Upper lobe of left lung (tissue), 6 donors: ENCODE data around the gene CNDP2. TPM values are rescaled to one million over a fixed set of nuclear protein-coding genes. Genes with fewer than 3 reads are reported as not detected.

Experiments
- ATAC-seq, 2 donors: fragments of 200-7000 bp; cut with Tn5 transposase; one replicate each; pipeline ENCODE4 v1.9.1; 2022; ENCODE audit warnings: mild to moderate bottlenecking in 2 of 2, moderate library complexity in 2 of 2; ENCODE audit not compliant: low FRiP score in 2 of 2
- DNase-seq, 2 donors: peaks; one replicate each; pipeline ENCODE4 v3.0.0-alpha.2; 2019 to 2020
- H3K27ac ChIP-seq, 4 donors: fragments of 200-600 bp; sonication (generic); one replicate each; pipeline ENCODE4 v1.5.1; 2016 to 2019
- H3K27me3 ChIP-seq, 4 donors: fragments of 200-600 bp; sonication (generic); one replicate each; pipeline ENCODE4 v1.5.1; 2017 to 2019
- H3K36me3 ChIP-seq, 4 donors: fragments of 200-600 bp; sonication (generic); one replicate each; pipeline ENCODE4 v1.5.1; 2016 to 2019
- H3K4me1 ChIP-seq, 4 donors: fragments of 200-600 bp; sonication (generic); one replicate each; pipeline ENCODE4 v1.5.1; 2018 to 2019
- H3K4me3 ChIP-seq, 4 donors: fragments of 200-600 bp; sonication (generic); one replicate each; pipeline ENCODE4 v1.5.1; 2017 to 2019; ENCODE audit warnings: mild to moderate bottlenecking in 2 of 4, moderate library complexity in 1 of 4
- H3K9me3 ChIP-seq, 4 donors: fragments of 200-600 bp; sonication (generic); one replicate each; pipeline ENCODE4 v1.5.1; 2018 to 2019
- EP300 ChIP-seq, 4 donors: sonication (generic); formaldehyde crosslinking; IDR thresholded peaks; one replicate each; pipeline ENCODE4 v1.5.1; 2017; ENCODE audit warnings: antibody characterized with exemption in 4 of 4, control low read depth in 2 of 4
- POLR2A ChIP-seq, 4 donors: fragments of 450-650 bp; IDR thresholded peaks; one replicate each; pipeline ENCODE4 v1.5.1; 2016 to 2017; ENCODE audit warnings: antibody characterized with exemption in 4 of 4, mild to moderate bottlenecking in 2 of 4
- POLR2AphosphoS5 ChIP-seq, 2 donors: sonication (generic); formaldehyde crosslinking; IDR thresholded peaks; one replicate each; pipeline ENCODE4 v1.5.1; 2017; ENCODE audit warnings: antibody characterized with exemption in 2 of 2
- WGBS, 2 donors: methylation state at CpG; one replicate each; pipeline ENCODE4 v1.1.5; 2017 to 2018; 5-methylcytosine and 5-hydroxymethylcytosine counted together
- total RNA-seq, 6 donors: library from RNA; depleted of rRNA in 4 of 6; stranded (reverse); fragments of >200 nt in 4 of 6; gene quantifications; one replicate each; pipeline versions ENCODE4 v1.1.0 to v1.2.1, GENCODE V29; 2016 to 2021
- TF ChIP-seq, protein P1 (sequence below), 6 experiments: fragments of 450-650 bp in 4 of 6; fragments of 200-600 bp in 2 of 6; sonication (generic) in 2 of 6; IDR thresholded peaks; one replicate each; pipeline ENCODE4 v1.5.1; 2016 to 2019; ENCODE audit warnings: antibody characterized with exemption in 6 of 6
- donor health status: DM: no; HTN: no; CAD: no; lungs with moderate emphysema.
- donor health status: DM: no; HTN: yes; CAD: no; lungs with severe emphysema.

The CNDP2 gene
- total RNA-seq, 6 donors from 2014 or later, result 147 to 279 (median 196) TPM

DNA sequence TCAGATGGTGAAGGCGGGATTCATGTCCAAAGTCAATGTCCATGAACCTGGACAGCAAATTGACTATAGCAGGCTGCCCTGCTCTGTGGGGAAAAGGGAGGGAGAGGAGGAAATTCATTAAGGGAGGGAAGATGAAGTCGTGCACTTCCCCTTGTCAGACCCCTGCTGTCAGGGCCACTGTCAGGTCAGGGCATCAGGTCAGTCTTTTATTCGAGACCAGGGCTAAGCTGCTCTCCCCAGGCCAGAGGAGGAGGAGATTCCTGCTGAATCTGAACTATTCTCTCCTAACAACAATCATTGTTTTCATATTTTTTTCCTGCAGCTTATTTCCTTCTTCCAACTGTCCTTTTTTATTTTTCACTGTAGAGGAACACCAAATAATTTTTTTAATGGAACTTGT is 55.3 kb downstream of the CNDP2 start:
- WGBS, 2 donors, result 22 to 38% methylated on average over 3 of the region's 3 CpGs
- peaks cover 6 to 11% (median 10%) of the 10 kb centered on the region in 4 donors for H3K4me1 ChIP-seq
- no peak overlapping the region for H3K27ac ChIP-seq
- TF ChIP-seq, protein P1, sequence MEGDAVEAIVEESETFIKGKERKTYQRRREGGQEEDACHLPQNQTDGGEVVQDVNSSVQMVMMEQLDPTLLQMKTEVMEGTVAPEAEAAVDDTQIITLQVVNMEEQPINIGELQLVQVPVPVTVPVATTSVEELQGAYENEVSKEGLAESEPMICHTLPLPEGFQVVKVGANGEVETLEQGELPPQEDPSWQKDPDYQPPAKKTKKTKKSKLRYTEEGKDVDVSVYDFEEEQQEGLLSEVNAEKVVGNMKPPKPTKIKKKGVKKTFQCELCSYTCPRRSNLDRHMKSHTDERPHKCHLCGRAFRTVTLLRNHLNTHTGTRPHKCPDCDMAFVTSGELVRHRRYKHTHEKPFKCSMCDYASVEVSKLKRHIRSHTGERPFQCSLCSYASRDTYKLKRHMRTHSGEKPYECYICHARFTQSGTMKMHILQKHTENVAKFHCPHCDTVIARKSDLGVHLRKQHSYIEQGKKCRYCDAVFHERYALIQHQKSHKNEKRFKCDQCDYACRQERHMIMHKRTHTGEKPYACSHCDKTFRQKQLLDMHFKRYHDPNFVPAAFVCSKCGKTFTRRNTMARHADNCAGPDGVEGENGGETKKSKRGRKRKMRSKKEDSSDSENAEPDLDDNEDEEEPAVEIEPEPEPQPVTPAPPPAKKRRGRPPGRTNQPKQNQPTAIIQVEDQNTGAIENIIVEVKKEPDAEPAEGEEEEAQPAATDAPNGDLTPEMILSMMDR (IDR thresholded peaks at IDR 0.05), result no peak
- no peak for TF ChIP-seq POLR2AphosphoS5 (IDR thresholded peaks at IDR 0.05)
- no peak for TF ChIP-seq EP300 (IDR thresholded peaks at IDR 0.05)
- no peak for TF ChIP-seq POLR2A (IDR thresholded peaks at IDR 0.05)
- no peaks in the 10 kb centered on the region for H3K27me3 ChIP-seq
- no peak overlapping the region for H3K4me3 ChIP-seq
- DNase-seq (no peak), ATAC-seq (no peak)
- H3K9me3 ChIP-seq, result peaks cover 0 to 9% (median 7%) of the 10 kb centered on the region in 4 donors
- no peaks in the 10 kb centered on the region for H3K36me3 ChIP-seq

DNA sequence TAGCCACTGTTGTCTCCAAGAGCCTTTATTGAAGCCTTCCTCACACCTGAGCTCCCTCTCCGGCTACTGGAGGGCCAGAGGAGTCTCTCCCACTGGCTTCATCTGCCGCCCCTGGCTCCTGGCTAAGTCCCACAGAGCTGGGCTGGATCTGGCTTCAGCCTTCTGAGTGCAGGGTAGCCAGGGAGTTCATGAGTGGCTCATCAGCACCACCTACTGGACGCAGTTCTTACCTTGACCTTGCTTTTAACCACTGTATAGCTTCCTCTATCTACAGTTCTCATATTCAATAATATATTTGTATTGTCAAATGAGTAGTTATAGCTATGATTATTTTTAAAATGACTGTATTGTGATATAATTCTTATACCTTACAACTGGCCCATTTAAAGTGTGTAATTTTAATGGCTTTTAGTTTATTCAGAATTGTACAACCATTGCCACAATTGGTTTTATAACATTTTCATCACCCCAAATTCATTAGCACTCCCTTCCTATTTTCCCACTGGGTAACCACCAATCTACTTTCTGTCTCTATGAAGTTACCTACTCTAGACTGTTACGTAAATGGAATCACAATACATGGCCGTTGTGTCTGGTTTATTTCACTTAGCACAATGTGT is 55.9 kb downstream of the CNDP2 start:
- Histone ChIP-seq H3K9me3 (peaks cover 0 to 9% (median 7%) of the 10 kb centered on the region in 4 donors), H3K4me3 (no peak overlapping the region), H3K27ac (no peak overlapping the region), H3K36me3 (no peaks in the 10 kb centered on the region), H3K4me1 (peaks cover 0 to 6% (median 5%) of the 10 kb centered on the region in 4 donors), H3K27me3 (no peaks in the 10 kb centered on the region)
- DNase-seq, result peak in 1 of 2 donors; percentile 85
- TF ChIP-seq POLR2AphosphoS5 (IDR thresholded peaks at IDR 0.05) (no peak), POLR2A (IDR thresholded peaks at IDR 0.05) (no peak), EP300 (IDR thresholded peaks at IDR 0.05) (no peak)
- TF ChIP-seq, protein P1 (IDR thresholded peaks at IDR 0.05), result peak; percentile 64 to 80 (median 72)
- WGBS, 2 donors, result 23 to 25% methylated on average over 5 of the region's 5 CpGs
- peak; percentile 88 to 95 for ATAC-seq

DNA sequence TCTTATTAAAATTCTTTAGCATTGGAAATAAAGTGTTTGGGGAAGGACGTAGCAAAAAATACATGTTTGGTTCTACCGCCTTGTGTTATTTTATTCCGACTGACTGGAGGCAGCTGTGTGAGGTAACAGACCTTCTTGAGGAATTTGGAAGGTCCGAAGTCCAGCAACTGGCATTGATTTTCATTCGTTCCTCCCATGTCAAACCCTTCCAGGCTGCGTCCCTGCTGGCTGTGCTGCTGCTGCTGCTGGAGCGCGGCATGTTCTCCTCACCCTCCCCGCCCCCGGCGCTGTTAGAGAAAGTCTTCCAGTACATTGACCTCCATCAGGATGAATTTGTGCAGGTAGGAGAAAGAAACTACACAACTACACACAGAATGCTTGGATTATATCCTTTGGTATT is 60.0 kb downstream of the CNDP2 start:
- DNase-seq (no peak), ATAC-seq (no peak)
- H3K36me3 ChIP-seq, result no peaks in the 10 kb centered on the region
- H3K27ac ChIP-seq, result no peak overlapping the region
- TF ChIP-seq, protein P1 (IDR thresholded peaks at IDR 0.05), result no peak
- TF ChIP-seq POLR2A (IDR thresholded peaks at IDR 0.05) (no peak), EP300 (IDR thresholded peaks at IDR 0.05) (no peak), POLR2AphosphoS5 (IDR thresholded peaks at IDR 0.05) (no peak)
- H3K4me1 ChIP-seq, result no peaks in the 10 kb centered on the region
- no peaks in the 10 kb centered on the region for H3K9me3 ChIP-seq
- no peaks in the 10 kb centered on the region for H3K27me3 ChIP-seq
- WGBS, 2 donors, result 90 to 93% methylated on average over 11 of the region's 11 CpGs
- H3K4me3 ChIP-seq, result no peak overlapping the region

DNA sequence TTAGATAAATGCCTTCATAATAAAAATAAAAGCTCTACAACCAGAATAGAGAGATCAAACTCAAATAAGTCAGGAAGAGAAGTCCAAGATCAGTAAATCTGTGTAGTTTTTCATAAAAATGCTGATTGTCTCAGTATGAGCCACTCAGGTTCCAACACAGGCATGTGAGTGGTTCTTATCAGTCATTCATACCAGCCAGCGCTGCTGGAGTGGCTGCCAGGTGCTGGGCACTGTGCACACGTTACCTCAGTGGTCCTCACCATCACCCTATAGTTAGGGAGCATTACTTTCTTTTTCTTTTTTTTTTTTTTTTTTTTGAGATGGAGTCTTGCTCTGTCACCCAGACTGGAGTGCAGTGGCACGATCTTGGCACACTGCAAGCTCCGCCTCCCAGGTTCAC is 61.9 kb downstream of the CNDP2 start:
- DNase-seq, result no peak
- Histone ChIP-seq H3K27ac (no peak overlapping the region), H3K4me3 (no peak overlapping the region), H3K4me1 (no peaks in the 10 kb centered on the region), H3K27me3 (no peaks in the 10 kb centered on the region), H3K36me3 (no peaks in the 10 kb centered on the region), H3K9me3 (no peaks in the 10 kb centered on the region)
- ATAC-seq, result no peak
- TF ChIP-seq, protein P1 (IDR thresholded peaks at IDR 0.05), result no peak
- no peak for TF ChIP-seq POLR2AphosphoS5 (IDR thresholded peaks at IDR 0.05)
- TF ChIP-seq POLR2A (IDR thresholded peaks at IDR 0.05), result no peak
- TF ChIP-seq EP300 (IDR thresholded peaks at IDR 0.05), result no peak
- WGBS, 2 donors, result 45 to 72% methylated on average over 4 of the region's 4 CpGs
